NCI-H748 (cell line): ENCODE results near the gene ZNF780A.
"Not testable (repeated sequence)": the region's sequence is repeated elsewhere in the genome, so short reads cannot be mapped to it uniquely, and the experiment has no call there.

Experiments used
- DNase-seq: peaks from one replicate; lab custom pipeline; 2025; ENCODE audit not compliant: unreplicated experiment; lab: John Stamatoyannopoulos, UW

ZNF780A gene

DNA sequence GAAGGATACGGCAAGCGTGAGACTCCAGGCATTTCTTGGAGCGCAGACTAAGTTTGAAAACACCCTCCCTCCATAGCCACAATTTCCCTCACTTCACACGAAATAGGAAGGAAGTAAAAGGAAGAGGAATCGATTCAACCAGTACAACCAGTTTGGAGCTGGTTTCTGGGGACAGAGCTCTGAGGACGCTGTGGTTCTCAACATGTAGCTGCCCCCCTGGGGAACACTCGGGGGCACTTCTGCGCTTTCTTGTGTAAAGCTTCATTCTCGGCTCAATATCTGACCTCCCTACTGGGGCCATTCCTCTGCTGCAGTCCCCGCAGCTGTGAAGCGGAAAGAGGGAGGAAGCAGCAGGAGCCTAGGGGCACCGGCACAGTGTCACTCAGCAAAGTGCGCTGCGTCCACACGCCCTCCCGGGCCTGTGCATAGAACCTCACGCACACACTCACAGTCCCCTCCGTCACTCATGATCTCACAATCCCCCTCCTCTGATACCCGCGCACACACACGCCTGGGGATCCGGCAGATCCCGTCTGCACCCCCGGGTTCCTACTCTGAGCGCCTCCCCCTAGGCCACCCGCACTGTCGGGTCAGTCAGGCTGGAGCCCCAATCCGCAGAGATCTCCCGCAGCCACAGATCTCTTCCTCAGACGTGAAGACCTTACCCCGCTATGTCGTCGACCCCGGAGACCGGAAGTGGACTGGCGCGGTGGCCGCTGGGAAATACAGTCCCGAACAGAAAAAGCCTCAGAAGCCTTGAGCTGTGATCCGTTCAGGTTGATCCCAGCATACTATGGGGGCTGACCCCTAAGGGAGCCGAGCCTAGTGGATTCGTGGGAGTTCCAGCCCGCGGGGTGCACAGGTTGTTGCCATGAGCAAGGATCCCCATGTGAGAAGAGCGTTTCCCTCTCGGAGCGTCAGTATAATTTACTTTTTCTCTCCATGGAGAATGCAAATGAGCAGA, at the start of gene ZNF780A:
Gene ZNF780A, minus strand, starts transcription at position 703 of the 964 bp plus-strand sequence. CDS start 6,190 bp downstream, outside the sequence.
- peak; percentile 91 for DNase-seq

GRCh38 chr19:40139533-40140287, 49.0 kb upstream of the ZNF780A start:
- DNase-seq: peak; percentile 65

GRCh38 chr19:40136818-40137217, 46.1 kb upstream of the ZNF780A start:
- DNase-seq: no peak

- DNase-seq: no peak
These were observed 44.1 kb upstream of the ZNF780A start for GRCh38 chr19:40134866-40135265.

DNA sequence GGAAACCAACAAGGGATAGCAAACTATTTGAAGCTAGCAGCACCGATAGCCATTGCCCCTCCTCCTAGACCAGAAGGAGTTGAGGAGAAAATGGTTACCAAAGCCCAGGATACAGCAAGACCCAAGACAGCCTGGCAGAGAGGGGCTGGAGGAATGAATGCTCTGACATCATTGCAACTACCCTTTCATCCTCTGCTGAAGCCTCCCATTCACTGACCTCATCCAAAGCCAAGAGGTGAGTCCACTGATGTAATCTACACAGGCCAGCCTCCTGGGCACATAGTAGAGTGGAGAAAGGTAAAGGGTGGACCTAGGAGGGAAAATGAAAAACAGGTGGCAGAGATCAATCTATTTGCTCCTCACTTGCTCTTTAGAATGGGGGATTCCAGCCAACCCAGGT, 42.7 kb upstream of the ZNF780A start:
- no peak for DNase-seq

- no peak for DNase-seq
These were observed 39.3 kb upstream of the ZNF780A start for GRCh38 chr19:40130013-40130412.

GRCh38 chr19:40129425-40129824, 38.7 kb upstream of the ZNF780A start:
- no peak for DNase-seq

DNA sequence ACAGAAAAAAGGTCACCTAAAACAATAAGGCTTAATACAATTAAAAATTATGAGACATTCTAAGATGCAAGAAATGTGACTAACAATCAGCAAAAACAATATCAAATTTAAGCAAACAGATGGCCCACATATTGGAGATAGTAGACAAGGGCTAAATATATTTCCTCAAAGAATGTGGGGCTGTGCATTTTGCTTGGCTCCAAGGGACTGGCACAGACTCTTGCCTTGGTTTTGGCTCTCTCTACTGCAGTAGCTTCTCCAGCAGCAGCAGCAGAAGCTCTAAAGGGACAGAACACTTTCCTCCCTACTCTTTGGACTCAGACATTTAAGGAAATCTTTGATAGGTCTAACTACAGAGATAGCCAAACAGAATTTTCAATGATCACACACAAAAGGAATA, 38.2 kb upstream of the ZNF780A start:
- DNase-seq: no peak

DNA sequence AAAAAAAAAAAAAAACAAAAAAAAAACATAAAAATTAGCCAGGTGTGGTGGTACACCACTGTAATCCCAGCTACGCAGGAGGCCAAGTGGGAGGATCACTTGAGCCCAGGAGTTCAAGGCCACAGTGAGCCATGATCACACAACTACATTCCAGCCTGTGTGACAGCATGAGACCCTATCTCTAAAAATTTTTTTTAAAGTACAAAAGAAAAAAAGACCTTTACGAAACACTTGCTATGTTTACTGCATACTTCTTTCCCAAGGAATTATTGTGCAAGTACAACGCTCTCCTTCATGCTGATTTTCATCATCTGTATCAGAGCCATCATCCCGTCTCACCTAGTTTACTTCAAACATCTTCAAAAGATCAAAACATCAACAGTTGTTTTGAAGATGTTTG, 28.6 kb upstream of the ZNF780A start:
- DNase-seq: no peak

DNA sequence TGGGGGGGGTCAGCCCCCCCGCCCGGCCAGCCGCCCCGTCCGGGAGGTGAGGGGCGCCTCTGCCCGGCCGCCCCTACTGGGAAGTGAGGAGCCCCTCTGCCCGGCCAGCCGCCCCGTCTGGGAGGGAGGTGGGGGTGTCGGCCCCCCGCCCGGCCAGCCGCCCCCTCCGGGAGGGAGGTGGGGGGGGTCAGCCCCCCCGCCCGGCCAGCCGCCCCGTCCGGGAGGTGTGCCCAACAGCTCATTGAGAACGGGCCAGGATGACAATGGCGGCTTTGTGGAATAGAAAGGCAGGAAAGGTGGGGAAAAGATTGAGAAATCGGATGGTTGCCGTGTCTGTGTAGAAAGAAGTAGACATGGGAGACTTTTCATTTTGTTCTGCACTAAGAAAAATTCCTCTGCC, 27.9 kb upstream of the ZNF780A start:
- DNase-seq: not testable (repeated sequence)

- no peak for DNase-seq
These were observed 25.3 kb upstream of the ZNF780A start for GRCh38 chr19:40116075-40116474.

DNA sequence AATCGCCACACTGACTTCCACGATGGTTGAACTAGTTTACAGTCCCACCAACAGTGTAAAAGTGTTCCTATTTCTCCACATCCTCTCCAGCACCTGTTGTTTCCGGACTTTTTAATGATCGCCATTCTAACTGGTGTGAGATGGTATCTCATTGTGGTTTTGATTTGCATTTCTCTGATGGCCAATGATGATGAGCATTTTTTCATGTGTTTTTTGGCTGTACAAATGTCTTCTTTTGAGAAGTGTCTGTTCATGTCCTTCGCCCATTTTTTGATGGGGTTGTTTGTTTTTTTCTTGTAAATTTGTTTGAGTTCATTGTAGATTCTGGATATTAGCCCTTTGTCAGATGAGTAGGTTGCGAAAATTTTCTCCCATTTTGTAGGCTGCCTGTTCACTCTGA, 23.4 kb upstream of the ZNF780A start:
- not testable (repeated sequence) for DNase-seq

DNA sequence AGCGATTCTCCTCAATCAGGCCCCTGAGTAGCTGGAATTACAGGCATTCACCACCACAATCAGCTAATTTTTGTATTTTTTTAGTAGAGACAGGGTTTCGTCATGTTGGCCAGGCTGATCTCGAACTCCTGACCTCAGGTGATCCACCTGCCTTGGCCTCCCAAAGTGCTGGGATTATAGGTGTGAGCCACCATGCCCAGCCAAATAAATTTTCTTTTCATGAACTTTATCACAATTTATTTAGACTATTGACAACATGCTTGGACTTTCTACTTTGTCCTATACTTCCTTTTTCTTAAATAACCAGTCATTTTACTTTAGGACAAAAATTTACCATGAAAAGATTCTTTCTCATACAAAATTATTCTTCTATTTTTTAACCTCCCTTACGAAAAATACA, 21.5 kb upstream of the ZNF780A start:
- not testable (repeated sequence) for DNase-seq

GRCh38 chr19:40110570-40110969, 19.8 kb upstream of the ZNF780A start:
- DNase-seq: no peak

GRCh38 chr19:40104754-40105153, 14.0 kb upstream of the ZNF780A start:
- no peak for DNase-seq

DNA sequence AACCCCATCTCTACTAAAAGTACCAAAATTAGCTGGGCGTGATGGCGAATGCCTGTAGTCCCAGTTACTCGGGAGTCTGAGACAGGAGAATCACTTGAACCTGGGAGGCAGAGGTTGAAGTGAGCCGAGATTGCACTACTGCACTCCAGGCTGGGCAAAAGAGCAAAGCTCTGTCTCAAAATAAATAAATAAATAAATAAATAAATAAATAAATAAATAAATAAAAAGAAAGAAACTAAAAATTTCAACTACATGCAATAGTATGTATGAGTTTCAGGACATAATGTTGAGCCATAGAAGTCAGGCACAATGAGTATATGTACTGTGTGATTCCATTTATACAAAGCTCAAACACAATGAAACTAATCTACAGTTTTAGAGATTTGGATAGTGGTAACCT, 12.9 kb upstream of the ZNF780A start:
- no peak for DNase-seq

DNA sequence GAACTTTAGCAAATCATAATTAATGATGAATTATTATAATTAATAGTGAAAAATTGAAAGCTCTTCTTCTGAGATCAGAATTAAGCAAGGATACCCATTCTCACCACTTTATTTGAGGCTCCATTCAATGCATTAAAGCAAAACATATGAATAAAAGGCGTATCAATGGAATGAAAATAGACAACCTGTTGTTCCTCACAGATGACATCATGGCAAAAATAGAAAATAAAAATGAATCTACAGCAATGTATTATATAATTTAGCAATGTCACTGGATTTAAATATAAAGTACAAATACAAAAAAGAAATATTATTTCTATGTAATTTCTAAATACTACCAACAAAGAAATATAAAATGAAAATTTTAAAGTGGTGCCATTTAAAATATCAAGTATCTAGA, 11.1 kb upstream of the ZNF780A start:
- DNase-seq: no peak

GRCh38 chr19:40093416-40093815, 2.7 kb upstream of the ZNF780A start:
- DNase-seq: no peak

- DNase-seq: no peak
These were observed 724 bp upstream of the ZNF780A start for GRCh38 chr19:40091205-40092129.

DNA sequence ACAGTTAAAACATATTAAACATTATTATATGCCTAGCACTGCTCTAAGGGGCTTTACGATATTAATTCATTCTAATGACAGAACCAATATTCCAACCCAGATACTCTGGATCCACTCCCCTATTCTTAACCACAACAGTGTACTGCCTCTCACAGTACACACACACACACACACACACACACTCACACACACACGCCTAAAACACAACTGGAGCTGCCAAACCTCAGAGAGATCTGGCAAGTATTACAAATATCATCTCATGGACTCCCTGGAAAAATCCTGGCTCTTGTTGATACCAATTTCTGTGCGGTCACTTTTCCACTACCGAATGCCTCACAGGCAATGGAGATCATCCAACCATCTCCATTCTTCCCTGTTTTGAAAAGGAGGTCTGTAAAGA, 1.3 kb downstream of the ZNF780A start:
- no peak for DNase-seq
